SJCRH30 (cell line): ENCODE measurements around the gene ASIC1. TPM values are rescaled to one million over a fixed set of nuclear protein-coding genes. Genes with fewer than 3 reads are reported as not detected.
A peak's percentile ranks its signal among the peaks of the same experiment; 100 is the strongest.
"Not testable (repeated sequence)": the region's sequence is repeated elsewhere in the genome, so short reads cannot be mapped to it uniquely, and the experiment has no call there.

Source experiments
- DNase-seq, 2 experiments: peaks; one replicate each; pipeline ENCODE4 v3.0.0-alpha.2; 2015 to 2020
- H3K27ac ChIP-seq: fragments of 250-450 bp; sonication (Bioruptor Pico); 2 replicates; pipeline ENCODE4 v1.5.1; 2020; ENCODE audit warnings: mild to moderate bottlenecking, moderate library complexity
- H3K27me3 ChIP-seq: fragments of 250-450 bp; sonication (Bioruptor Pico); 2 replicates; pipeline ENCODE4 v1.5.1; 2020; ENCODE audit warnings: mild to moderate bottlenecking, moderate library complexity
- H3K36me3 ChIP-seq: fragments of 250-450 bp; sonication (Bioruptor Pico); 2 replicates; pipeline ENCODE4 v1.5.1; 2020; ENCODE audit warnings: mild to moderate bottlenecking, moderate library complexity
- H3K4me1 ChIP-seq: fragments of 250-450 bp; sonication (Bioruptor Pico); 2 replicates; pipeline ENCODE4 v1.5.1; 2020; ENCODE audit warnings: mild to moderate bottlenecking, moderate library complexity
- H3K4me3 ChIP-seq: fragments of 250-450 bp; sonication (Bioruptor Pico); 2 replicates; pipeline ENCODE4 v1.5.1; 2020; ENCODE audit warnings: mild to moderate bottlenecking, moderate library complexity
- H3K9me3 ChIP-seq: fragments of 250-450 bp; sonication (Bioruptor Pico); replicated peaks from 2 replicates; pipeline ENCODE4 v1.5.1; 2020; ENCODE audit warnings: mild to moderate bottlenecking, moderate library complexity
- total RNA-seq: library from RNA; depleted of rRNA; stranded (reverse); fragments of >200 nt; shearing (Covaris generic); gene quantifications from 2 replicates; pipeline ENCODE4 v1.2.3, GENCODE V29; 2014

Gene ASIC1
- total RNA-seq, 1 experiment from 2014 or later = 8.9 TPM

GRCh38 chr12:50026691-50027090 is 30.7 kb upstream of the ASIC1 start:
- no peak overlapping the region for H3K27ac ChIP-seq
- H3K36me3 ChIP-seq = peaks cover 11% of the 10 kb centered on the region; the same call in 1 of the 2 replicates
- no peaks in the 10 kb centered on the region for H3K9me3 ChIP-seq

GRCh38 chr12:50030449-50030848 is 26.9 kb upstream of the ASIC1 start:
- H3K27ac ChIP-seq, H3K27me3 ChIP-seq, H3K36me3 ChIP-seq, H3K4me1 ChIP-seq, DNase-seq, H3K9me3 ChIP-seq, H3K4me3 ChIP-seq: not testable (repeated sequence)

More at GRCh38 chr12:50026691-50027090, 30.7 kb upstream of the ASIC1 start:
- no peaks in the 10 kb centered on the region; the same call in 1 of the 2 replicates for H3K27me3 ChIP-seq
- H3K4me1 ChIP-seq = peaks cover 2% of the 10 kb centered on the region
- DNase-seq = no peak
- no peak overlapping the region for H3K4me3 ChIP-seq

GRCh38 chr12:50032515-50032853 is 24.9 kb upstream of the ASIC1 start:
- Histone ChIP-seq H3K9me3 (no peaks in the 10 kb centered on the region), H3K4me1 (no peaks in the 10 kb centered on the region), H3K27ac (no peak overlapping the region), H3K27me3 (no peaks in the 10 kb centered on the region; the same call in 1 of the 2 replicates), H3K4me3 (no peak overlapping the region), H3K36me3 (no peaks in the 10 kb centered on the region)
- DNase-seq = no peak

GRCh38 chr12:50032854-50033581 is 24.4 kb upstream of the ASIC1 start:
- Histone ChIP-seq H3K27ac (no peak overlapping the region), H3K36me3 (no peaks in the 10 kb centered on the region), H3K4me3 (no peak overlapping the region), H3K4me1 (no peaks in the 10 kb centered on the region), H3K27me3 (no peaks in the 10 kb centered on the region; the same call in 1 of the 2 replicates), H3K9me3 (no peaks in the 10 kb centered on the region)
- DNase-seq = no peak

- H3K4me3 ChIP-seq = no peak overlapping the region
- no peaks in the 10 kb centered on the region for H3K36me3 ChIP-seq
- peaks cover 7% of the 10 kb centered on the region; the same call in 1 of the 2 replicates for H3K27me3 ChIP-seq
- no peak overlapping the region for H3K27ac ChIP-seq
- peaks cover 8% of the 10 kb centered on the region for H3K4me1 ChIP-seq
- DNase-seq = no peak
- H3K9me3 ChIP-seq = no peaks in the 10 kb centered on the region
Measured at GRCh38 chr12:50038336-50038735, 19.1 kb upstream of the ASIC1 start.

GRCh38 chr12:50039151-50039835 is 18.1 kb upstream of the ASIC1 start:
- Histone ChIP-seq H3K4me1 (peaks cover 8% of the 10 kb centered on the region), H3K4me3 (no peak overlapping the region), H3K9me3 (no peaks in the 10 kb centered on the region), H3K27ac (no peak overlapping the region), H3K27me3 (peaks cover 8% of the 10 kb centered on the region; the same call in 1 of the 2 replicates), H3K36me3 (no peaks in the 10 kb centered on the region)
- DNase-seq = peak; percentile 90 to 94

GRCh38 chr12:50040657-50041056 is 16.7 kb upstream of the ASIC1 start:
- H3K27ac ChIP-seq = no peak overlapping the region
- H3K36me3 ChIP-seq = no peaks in the 10 kb centered on the region
- no peak overlapping the region for H3K4me3 ChIP-seq
- H3K27me3 ChIP-seq = peaks cover 8% of the 10 kb centered on the region; the same call in 1 of the 2 replicates
- H3K9me3 ChIP-seq = no peaks in the 10 kb centered on the region
- no peak for DNase-seq
- peaks cover 8% of the 10 kb centered on the region for H3K4me1 ChIP-seq

- peaks cover 8% of the 10 kb centered on the region; the same call in 1 of the 2 replicates for H3K27me3 ChIP-seq
- H3K4me3 ChIP-seq = no peak overlapping the region
- H3K36me3 ChIP-seq = no peaks in the 10 kb centered on the region
- H3K9me3 ChIP-seq = no peaks in the 10 kb centered on the region
- DNase-seq = no peak
- H3K4me1 ChIP-seq = peaks cover 8% of the 10 kb centered on the region
- H3K27ac ChIP-seq = no peak overlapping the region
Measured at GRCh38 chr12:50041062-50041860, 16.1 kb upstream of the ASIC1 start.

- no peaks in the 10 kb centered on the region for H3K9me3 ChIP-seq
- H3K4me1 ChIP-seq = peaks cover 8% of the 10 kb centered on the region
- H3K27ac ChIP-seq = no peak overlapping the region
- no peak overlapping the region for H3K4me3 ChIP-seq
- H3K27me3 ChIP-seq = peaks cover 8% of the 10 kb centered on the region; the same call in 1 of the 2 replicates
- DNase-seq = no peak
- H3K36me3 ChIP-seq = no peaks in the 10 kb centered on the region
Measured at GRCh38 chr12:50041962-50042361, 15.4 kb upstream of the ASIC1 start.

GRCh38 chr12:50042693-50043092 is 14.7 kb upstream of the ASIC1 start:
- Histone ChIP-seq H3K9me3 (no peaks in the 10 kb centered on the region), H3K27ac (no peak overlapping the region), H3K4me3 (no peak overlapping the region), H3K27me3 (peaks cover 14% of the 10 kb centered on the region; the same call in 1 of the 2 replicates), H3K36me3 (no peaks in the 10 kb centered on the region), H3K4me1 (peaks cover 8% of the 10 kb centered on the region)
- DNase-seq = no peak

GRCh38 chr12:50043308-50043707 is 14.1 kb upstream of the ASIC1 start:
- no peaks in the 10 kb centered on the region for H3K36me3 ChIP-seq
- no peak overlapping the region for H3K27ac ChIP-seq
- H3K4me1 ChIP-seq = peaks cover 8% of the 10 kb centered on the region
- no peak overlapping the region for H3K4me3 ChIP-seq
- no peaks in the 10 kb centered on the region for H3K9me3 ChIP-seq
- H3K27me3 ChIP-seq = peaks cover 14% of the 10 kb centered on the region; the same call in 1 of the 2 replicates
- DNase-seq = no peak

GRCh38 chr12:50043854-50044253 is 13.5 kb upstream of the ASIC1 start:
- Histone ChIP-seq H3K9me3 (no peaks in the 10 kb centered on the region), H3K36me3 (no peaks in the 10 kb centered on the region), H3K27me3 (peaks cover 17% of the 10 kb centered on the region; the same call in 1 of the 2 replicates), H3K27ac (no peak overlapping the region), H3K4me3 (no peak overlapping the region), H3K4me1 (peaks cover 7% of the 10 kb centered on the region)
- DNase-seq = no peak

- H3K27ac ChIP-seq = no peak overlapping the region
- no peaks in the 10 kb centered on the region for H3K9me3 ChIP-seq
- H3K36me3 ChIP-seq = no peaks in the 10 kb centered on the region
- H3K4me3 ChIP-seq = no peak overlapping the region
- no peak for DNase-seq
- H3K4me1 ChIP-seq = peaks cover 7% of the 10 kb centered on the region; the same call in 1 of the 2 replicates
- peaks cover 20% of the 10 kb centered on the region; the same call in 1 of the 2 replicates for H3K27me3 ChIP-seq
Measured at GRCh38 chr12:50047693-50048250, 9.6 kb upstream of the ASIC1 start.
